HK-2 (cell line): ENCODE results near the gene C2CD3.
"Not testable (repeated sequence)": the region's sequence is repeated elsewhere in the genome, so short reads cannot be mapped to it uniquely, and the experiment has no call there.

ENCODE experiments used
- DNase-seq: peaks from one replicate; pipeline ENCODE4 v3.0.0-alpha.2; 2018; ENCODE audit not compliant: unreplicated experiment

The C2CD3 gene

DNA sequence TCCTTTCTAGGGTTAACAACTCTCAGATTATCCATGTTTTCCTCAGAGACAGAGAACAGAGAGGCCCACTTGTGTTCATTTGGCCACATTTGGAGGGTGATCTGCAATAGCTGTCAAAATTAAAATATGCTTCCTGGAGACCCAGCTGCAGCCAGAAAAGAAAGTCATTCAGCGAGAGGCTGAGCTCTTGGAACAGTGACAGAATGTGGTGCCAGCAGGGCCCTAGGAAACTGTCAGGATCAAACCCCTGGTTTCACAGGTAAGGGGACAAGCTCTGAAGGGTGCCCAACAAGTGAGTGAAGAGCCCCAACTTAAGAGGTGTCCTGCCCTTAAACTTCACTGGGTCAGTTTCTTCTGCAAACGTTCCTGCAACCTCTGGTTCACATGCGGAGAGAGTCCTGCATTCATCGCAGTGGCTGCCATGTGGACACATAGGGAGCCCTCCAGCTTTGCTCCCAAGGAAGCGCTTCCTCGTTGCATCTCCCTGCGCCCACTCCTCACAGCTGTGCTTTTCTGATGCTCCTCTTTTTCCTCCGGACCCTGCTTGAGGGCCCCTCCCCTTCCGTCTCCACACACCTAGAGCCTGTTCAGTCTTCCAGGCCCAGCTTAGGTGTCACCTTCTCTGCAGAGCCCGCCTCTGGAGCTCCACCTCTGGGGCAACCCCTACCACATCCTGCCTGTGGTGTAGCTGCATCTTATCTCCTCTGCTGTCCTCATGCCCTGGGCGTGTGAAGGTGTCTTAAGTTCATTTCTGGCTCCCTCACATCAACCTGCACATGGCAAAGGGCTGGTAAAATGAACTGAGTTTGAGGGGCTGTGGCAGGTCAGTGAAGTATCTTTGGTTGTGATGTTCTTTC lies 165.8 kb downstream of the C2CD3 start:
- DNase-seq, result no peak

- no peak for DNase-seq
These were observed 166.6 kb downstream of the C2CD3 start for GRCh38 chr11:74004046-74004695.

GRCh38 chr11:74002832-74003231 lies 168.0 kb downstream of the C2CD3 start:
- no peak for DNase-seq

GRCh38 chr11:74001822-74002286 lies 168.9 kb downstream of the C2CD3 start:
- no peak for DNase-seq

GRCh38 chr11:74000307-74001133 lies 170.3 kb downstream of the C2CD3 start:
- DNase-seq, result no peak

DNA sequence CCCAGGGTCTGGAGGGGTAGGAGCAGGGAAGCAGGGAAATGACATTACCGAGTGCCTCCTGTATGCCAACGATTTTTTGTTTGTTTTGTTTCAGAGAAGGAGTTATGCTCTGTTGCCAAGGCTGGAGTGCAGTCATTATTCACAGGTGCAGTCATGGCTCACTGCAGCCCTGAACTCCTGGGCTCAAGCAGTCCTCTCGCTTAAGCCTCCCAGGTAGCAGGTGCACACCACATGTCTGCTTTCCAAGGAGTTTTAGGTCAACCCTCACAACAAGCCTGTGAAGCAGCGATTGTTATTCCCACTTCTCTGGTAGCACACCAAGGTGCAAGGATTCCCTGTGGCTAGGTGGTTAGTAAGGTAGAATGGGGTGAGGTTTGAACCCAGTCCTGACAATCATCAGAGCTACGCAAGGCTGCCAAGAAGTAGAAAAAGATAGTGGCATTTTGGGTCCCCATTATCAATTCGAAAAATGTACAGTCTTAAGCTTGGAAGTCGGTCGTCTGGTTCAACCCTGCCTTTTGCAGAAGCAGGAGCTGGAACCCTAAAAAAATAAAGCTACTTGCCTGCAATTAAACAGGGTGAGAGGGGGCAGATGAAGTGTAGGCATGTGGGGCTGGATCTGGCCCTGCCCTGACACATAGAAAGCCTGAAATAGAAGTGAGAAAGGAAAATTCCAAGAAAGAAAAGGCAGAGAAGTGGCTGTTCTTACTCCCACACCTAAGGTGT lies 171.1 kb downstream of the C2CD3 start:
- DNase-seq, result no peak

DNA sequence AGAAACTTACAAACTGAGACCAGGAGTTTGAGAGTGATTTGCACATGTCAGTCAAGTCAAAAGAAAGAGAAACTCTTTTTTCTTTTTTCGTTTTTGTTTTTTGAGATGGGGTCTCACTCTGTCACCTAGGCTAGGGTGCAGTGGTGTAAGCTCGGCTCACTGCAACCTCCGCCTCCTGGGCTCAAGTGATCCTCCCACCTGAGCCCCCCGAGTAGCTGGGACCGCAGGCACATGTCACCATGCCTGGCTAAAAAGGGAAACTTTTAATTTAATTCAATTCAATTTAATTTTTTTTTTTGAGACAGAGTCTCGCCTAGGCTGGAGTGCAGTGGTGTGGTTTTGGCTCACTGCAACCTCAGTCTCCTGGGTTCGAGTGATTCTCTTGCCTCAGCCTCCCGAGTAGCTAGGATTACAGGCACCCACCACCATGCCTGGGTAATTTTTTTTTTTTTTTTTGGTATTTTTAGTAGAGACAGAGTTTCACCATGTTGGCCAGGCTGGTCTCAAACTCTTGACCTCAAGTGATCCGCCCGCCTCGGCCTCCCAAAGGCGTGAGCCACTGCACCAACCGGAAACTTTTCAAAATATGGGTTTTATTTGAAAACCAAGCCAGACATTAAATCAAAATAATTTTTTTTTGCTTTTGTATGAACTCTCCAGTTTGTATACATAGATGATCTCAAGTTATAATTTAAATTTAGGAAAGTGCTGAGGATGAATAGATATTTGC lies 171.8 kb downstream of the C2CD3 start:
- DNase-seq, result no peak

DNA sequence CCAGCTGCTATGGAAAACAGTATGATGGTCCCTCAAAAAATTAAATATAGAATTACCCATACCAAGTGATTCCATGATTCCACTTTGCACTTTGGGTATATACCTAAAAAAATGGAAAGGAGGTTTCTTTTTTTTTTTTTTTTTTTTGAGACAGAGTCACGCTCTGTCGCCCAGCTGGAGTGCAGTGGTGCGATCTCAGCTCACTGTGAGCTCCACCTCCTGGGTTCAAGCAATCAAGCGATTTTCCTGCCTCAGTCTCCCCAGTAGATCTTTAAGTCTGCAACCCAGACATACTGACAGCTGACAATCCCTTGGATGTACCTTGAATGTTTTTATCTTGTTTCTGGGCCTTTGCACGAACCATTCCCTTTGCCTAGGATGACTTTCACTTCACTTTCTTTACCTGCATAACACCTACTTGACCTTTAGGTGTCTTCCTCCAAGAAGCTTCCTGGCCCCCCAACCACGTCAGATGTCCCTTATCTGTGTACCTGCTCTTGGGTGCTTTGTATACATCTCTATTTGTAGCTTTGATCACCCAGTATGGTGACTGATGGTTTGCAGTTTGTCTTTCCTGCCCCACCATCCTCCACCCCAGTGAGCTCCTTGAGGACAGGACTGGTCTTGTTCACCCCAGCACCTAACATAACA lies 173.6 kb downstream of the C2CD3 start:
- DNase-seq, result no peak

- no peak for DNase-seq
These were observed 174.5 kb downstream of the C2CD3 start for GRCh38 chr11:73996161-73996747.

- no peak for DNase-seq
These were observed 175.1 kb downstream of the C2CD3 start for GRCh38 chr11:73995731-73996130.

DNA sequence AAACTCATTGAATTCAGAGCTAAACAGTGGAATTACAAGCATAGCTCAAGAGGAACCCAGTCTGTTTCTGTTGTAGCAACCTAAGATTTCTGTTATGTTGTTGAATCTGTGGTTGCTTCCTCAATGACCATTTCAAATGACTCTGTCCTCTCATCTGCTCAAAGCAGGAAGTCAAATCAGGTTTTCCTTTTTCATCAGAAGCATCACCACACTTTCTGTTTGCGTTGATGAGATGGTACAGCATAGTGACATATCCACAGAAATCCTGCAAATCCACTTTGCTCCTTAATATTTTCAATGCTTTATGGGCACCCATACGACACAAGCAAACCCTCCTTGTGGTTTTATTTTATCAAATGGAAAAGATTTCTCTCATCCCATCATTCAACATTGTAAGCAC lies 175.6 kb downstream of the C2CD3 start:
- DNase-seq, result no peak

GRCh38 chr11:73991471-73992006 lies 179.3 kb downstream of the C2CD3 start:
- no peak for DNase-seq

GRCh38 chr11:73990730-73991129 lies 180.1 kb downstream of the C2CD3 start:
- no peak for DNase-seq

DNA sequence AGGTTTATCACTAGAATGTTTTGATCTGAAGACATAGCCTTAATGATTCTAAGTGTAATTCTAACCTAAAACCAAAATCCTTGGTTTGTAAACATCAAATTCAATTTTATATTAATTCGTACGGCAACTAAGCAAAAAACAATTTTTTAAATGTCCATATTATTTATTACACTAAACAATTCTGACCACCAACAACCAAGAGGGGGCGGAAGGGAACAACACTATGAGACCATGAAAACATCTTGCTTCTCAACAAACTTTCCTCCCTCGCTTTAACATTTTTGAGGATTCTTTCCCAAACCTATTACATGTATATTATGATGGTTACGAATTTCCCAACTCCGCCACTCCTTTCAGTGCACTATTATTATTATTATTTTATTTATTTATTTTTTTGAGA lies 181.6 kb downstream of the C2CD3 start:
- DNase-seq, result no peak

GRCh38 chr11:73988227-73988626 lies 182.6 kb downstream of the C2CD3 start:
- no peak for DNase-seq

DNA sequence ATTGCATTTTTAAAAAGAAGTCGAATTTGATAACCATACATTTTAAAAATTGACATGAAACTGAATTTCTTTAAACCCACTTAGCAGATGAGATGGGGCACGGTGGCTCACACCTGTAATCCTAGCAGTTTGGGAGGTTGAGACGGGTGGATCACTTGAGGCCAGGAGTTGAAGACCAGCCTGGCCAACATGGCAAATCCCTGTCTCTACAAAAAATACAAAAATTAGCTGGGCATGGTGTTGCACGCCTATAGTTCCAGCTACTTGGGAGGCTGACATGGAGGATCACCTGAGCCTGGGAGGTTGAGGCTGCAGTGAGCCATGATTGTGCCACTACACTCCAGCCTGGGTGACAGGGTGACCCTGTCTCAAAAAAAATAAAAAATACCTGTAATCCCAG lies 185.1 kb downstream of the C2CD3 start:
- DNase-seq, result not testable (repeated sequence)

DNA sequence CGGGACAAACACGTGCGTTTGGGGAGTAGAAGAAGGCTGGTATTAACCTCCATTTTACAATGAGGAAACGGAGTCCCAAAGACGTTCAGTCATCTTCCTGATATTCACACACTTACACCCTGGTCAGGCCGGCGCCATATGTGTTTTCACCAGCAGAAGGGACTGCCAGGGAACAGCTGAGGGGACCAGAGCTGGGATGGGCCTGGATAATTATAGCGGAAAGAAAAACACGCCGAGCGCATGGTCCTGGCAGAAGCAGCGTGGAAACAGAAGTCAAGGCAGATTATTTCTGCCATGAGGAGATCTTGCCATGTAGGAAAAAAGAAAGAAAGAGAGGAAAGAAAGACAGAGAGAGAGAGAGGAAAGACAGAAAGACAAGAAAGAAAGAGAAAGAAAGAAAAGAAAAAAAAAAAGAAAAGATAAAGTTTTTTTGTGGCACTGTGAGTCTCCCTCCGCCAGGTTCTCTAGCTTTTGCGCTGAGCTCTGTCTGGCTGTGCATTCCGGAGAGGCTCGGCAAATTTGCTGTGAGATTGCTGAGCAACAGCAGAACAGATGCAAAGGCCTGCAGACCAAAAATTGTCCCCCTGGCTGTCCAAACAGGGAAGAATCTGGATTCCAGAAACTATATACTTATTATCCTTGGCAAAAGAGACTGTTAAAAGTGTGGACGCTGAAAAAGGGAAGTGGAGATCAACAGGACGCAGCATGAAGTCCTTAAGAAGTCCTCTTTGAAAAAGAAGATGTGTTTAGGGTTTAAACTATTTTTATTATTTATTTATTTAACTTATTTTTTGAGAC lies 186.9 kb downstream of the C2CD3 start:
- no peak for DNase-seq

- DNase-seq, result peak; percentile 91
These were observed 187.6 kb downstream of the C2CD3 start for GRCh38 chr11:73982990-73983740.
